SK-N-DZ (cell line): ENCODE results near the gene CCDC13.

Experiments
- DNase-seq: peaks from one replicate; pipeline ENCODE4 v3.0.0-alpha.2; 2015; ENCODE audit warnings: low spot score
- small RNA-seq, 2 experiments: library from RNA; depleted of rRNA; stranded (forward); fragments of <200 nt; gene quantifications; one replicate each; pipeline ENCODE3, GENCODE V24; 2014

The CCDC13 gene

GRCh38 chr3:42733501-42734262 is 39.4 kb downstream of the CCDC13 start:
- DNase-seq = no peak

DNA sequence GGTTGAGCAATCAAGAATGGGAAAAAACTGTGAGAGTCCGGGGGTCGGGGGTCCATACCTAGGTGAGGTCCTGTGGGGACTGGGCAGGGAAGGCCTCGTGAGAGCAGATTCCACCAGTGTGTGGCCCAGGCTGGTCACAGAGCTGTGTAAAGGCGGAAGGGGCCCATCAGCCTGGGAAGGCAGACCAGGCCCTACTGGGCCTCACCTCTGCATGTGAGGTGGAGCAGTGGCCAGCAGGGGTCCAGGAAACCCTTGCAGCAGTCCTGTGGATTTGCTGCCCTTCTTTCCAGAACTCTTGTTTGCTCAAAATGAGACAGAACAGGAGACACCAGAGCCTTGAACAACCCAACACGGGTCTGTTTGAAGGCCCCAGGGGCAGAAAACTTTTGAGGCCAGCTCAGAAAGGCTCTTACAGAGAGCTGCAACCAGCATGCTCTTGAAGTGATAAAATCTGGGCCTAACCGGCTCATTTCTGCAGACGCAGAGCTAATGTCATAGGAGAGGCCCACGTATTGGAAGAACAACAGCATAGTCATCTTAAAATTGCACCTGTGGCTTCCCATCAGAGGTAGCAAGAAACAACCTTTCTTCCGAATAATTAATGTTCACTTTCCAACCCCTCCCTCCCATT is 40.1 kb downstream of the CCDC13 start:
- peak; percentile 25 for DNase-seq

DNA sequence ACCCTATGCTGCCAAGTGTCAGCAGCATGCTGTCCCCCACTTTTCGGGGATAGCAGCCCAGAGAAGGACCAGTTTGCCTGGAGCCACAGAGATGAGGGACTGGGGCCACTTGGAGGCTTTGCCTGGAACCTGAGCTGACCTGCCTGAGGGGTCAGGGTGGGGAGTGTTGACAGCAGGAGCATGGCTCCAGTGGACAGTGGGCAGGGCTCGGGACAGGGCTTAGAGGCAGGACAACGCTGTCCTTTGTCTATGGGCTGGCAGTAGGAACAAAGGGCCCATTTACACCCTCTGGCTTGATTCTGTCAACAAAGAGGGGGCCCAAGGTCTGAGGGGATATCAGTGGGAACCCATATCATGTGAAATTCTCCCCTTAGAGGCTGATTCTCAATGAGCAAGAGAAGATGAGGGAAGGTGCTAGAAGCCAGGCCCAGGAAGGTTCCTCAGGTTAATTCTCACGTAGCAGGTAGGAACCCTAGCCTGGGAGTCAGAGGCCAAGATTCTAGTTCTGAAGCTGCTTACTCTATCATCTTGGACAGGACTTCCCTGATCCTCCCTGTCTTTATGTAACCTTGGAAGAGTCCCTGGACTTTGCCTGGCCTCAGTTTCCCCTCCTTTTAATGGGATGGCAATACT is 40.7 kb downstream of the CCDC13 start:
- no peak for DNase-seq

DNA sequence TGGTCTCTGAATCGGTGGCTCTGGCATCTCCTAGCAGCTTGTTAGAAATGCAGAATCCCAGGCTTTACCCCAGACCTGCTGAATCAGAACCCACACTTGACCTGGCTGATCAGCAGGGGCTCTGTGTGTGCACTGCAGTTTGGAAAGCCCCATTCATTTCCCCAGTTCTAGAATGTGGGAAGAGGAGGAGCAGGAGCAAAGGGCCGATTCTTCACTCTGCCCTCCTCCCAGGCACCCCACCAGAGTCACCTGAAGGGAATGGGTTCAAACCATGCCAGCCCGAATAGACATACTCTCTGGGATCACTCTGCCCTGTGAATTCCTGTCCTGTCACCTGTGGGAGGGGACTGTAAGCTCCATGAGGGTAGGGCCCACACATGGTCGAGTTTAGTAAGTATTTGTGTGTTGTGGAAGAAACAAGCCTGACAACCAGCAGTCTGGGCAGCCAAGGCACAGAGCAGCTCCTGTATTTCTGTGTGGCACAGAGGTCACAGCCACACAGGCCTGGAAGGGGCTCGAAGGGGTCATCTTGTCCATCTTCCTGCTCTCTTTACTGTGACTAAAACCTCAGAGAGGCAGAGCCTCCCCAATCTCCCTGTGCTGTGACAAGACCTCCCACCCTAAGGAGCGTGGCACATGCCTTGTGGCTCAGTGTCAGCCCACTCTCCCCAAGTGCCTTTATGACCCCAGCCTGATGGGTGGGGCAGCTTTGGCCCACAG is 41.4 kb downstream of the CCDC13 start:
- DNase-seq = no peak

DNA sequence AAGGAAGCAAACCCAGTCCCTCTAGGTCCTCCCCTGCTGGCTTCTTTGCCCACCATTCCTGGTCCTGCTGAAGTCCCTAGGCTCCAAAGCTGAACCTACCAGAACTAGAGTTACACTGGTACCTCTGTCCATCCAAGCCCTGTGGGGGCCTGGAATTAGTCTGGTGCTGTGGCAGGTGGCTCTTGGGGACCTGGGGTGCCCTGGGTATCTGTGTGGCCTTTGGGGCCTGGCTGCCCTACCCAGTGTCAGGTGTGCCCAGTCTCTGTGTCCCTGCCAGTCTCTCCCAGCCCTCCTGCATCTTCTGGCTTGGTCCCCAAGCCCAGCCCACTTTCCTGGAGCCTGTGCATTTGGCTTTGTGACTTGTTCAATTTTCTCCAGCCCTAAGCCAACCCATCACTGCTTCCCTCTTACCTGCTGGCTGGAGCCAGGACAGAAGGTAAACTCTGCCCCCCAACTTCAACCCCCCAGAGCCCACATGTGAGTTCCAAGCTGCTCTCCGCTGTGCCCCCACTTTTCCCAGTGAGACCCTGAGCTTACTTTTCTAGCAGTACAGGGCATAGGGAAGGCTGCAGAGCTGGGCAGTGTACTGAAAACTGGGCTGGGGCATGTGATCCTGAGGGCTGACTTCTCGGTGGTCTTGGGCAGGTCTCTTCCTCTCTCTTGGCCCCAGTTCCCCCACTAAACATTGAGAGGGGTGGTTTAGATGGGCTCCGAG is 42.2 kb downstream of the CCDC13 start:
- no peak for DNase-seq

DNA sequence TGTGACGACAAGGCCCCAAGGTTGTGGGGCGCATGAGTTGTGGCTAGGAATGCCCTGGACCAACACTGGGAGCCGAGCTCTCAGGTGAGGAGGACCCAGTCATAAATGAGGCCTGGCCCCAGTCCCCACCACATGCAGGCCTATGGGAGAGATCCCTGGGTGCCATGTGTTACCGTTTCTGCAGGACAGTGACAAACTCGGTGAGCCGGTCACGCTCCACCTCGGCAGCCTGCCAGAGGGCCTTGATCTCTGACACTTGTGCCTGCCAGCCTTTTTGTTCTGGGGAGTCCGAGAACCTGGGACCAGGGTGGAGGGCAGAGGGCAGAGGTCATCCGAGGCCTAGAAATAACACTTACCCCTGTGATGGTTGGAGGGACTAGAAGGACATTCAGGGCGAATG is 42.8 kb downstream of the CCDC13 start:
- DNase-seq = no peak

DNA sequence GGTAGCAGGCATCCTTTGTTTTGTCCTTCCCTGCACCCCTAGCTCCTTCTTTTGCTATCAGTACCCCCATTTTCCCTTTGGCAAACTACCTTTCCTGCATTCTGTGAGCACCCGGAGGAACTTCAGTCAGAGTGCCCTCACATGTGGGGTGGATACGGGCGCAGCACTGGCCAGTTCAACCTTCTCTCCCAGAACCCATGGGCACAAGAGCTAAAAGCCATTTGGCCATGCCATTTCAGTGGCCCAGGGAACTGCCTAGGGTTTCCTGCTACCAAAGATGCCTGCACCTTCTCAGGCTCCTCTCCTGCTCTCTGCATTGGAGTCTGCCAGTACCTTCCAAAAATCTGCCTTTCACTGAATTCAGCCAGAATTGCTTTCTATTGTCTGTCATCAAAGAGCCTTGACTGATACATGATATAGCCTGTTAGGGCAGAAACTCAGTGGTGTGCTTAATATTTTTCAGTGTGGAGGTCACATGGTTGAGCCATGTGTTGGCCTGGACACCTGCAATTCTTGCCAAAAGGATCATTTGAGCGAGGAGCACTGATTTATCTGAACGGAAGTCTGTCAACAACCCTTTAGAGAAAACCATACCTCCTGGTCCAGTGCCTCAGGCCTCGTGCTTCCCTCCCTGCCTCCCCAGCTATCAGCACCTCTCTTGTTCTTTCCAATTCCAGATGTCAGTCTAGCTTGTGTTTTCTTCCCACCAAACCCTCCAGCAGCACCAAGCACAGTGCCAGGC is 43.5 kb downstream of the CCDC13 start:
- no peak for DNase-seq

GRCh38 chr3:42728668-42729364 is 44.2 kb downstream of the CCDC13 start:
- DNase-seq = no peak

DNA sequence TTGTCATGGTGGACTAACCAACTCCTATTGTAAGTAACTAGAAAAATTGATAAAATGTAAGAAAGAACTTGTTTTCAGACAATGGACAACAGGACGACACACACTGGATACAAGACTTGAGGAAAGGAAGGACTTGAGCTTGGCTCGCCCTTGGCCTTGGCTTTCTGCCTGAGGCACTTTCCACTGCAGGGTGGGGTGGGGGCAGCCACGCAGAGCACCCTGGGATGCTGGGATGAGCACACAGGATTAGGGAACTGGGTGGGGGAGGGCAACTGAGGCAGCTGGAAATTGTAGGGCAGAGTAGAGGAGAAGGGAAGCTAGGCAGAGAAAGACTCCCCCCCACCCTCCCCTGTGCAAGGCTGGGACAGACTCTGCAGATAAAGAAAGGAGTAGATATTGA is 45.0 kb downstream of the CCDC13 start:
- DNase-seq = no peak

DNA sequence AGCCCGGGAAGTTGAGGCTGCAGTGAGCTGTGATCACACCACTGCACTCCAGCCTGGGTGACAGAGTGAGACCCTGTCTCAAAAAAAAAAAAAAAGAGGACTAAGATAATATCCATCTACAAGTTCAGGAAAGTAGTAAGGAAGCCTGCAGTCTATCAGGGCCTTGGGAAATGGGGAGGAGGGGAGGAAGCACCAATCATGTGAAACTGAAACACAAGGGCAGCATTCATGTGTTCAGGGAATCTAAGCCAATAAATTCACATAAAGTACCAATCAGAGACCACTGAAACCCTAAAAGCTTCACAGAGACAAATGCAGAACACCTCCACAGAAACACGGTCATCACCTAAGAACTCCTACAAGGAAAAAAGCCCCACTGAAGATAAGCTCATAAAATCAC is 47.6 kb downstream of the CCDC13 start:
- DNase-seq = no peak

DNA sequence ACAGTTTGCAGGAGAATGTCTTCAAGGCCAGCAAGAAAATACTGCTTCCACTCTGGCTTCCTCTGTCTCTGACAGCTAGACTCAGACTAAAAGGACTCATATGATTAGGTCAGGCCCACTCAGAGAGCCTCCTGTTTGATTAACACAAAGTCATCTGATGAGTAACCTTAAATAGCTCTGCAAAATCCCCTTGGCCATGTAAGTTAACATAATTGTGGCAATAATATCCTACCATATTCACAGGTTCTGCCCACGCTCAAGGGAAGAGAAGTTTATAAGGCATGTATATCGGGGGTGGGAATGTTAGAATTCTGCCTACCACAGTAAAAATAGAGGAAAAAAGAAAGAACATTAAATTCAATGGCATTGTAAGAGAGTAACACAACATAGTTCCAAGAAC is 49.8 kb downstream of the CCDC13 start:
- no peak for DNase-seq

Small RNA genes lying within 50 kb of the gene (small RNA-seq; reads per million reads assigned to genes)
- gene CCDC13 = 0 to 0.04 reads per million in 2 experiments
